HUES64 (cell line): Measurements from ENCODE around the gene SDK1.
A peak's percentile ranks its signal among the peaks of the same experiment; 100 is the strongest.

Experiments
- H3K27ac ChIP-seq: 2 replicates; pipeline ENCODE4 v1.7.0; 2013; ENCODE audit warnings: low read depth, low read length, inconsistent platforms
- H3K27me3 ChIP-seq: 2 replicates; pipeline ENCODE4 v1.6.1; 2013; ENCODE audit warnings: mild to moderate bottlenecking, low read length; ENCODE audit not compliant: insufficient read depth
- H3K36me3 ChIP-seq: 2 replicates; pipeline ENCODE4 v1.6.1; 2013; ENCODE audit warnings: mild to moderate bottlenecking, low read length; ENCODE audit not compliant: insufficient read depth
- H3K4me1 ChIP-seq: 2 replicates; pipeline ENCODE4 v1.6.1; 2013; ENCODE audit warnings: mild to moderate bottlenecking, low read length, moderate library complexity; ENCODE audit not compliant: insufficient read depth
- H3K4me3 ChIP-seq: 2 replicates; pipeline ENCODE4 v1.5.1; 2013; ENCODE audit warnings: mild to moderate bottlenecking, low read length, moderate library complexity
- H3K9ac ChIP-seq: 2 replicates; pipeline ENCODE4 v1.6.1; 2013; ENCODE audit warnings: mild to moderate bottlenecking, low read depth, low read length
- H3K9me3 ChIP-seq: 2 replicates; pipeline ENCODE4 v1.6.1; 2013; ENCODE audit warnings: low read depth, low read length; ENCODE audit not compliant: insufficient read depth
- WGBS: fragments of 150-250, 120-280 bp; methylation state at CpG from one replicate; pipeline ENCODE4 v1.1.7; 2013; ENCODE audit warnings: missing lambda C conversion rate; 5-methylcytosine and 5-hydroxymethylcytosine counted together

The SDK1 gene

GRCh38 chr7:3588341-3588740 is 287.3 kb downstream of the SDK1 start:
- 96% methylated on average over 3 of the region's 3 CpGs for WGBS
- Histone ChIP-seq H3K4me3 (no peak overlapping the region), H3K27ac (no peak overlapping the region)

GRCh38 chr7:3589752-3590151 is 288.7 kb downstream of the SDK1 start:
- WGBS: 100% methylated on average over 2 of the region's 2 CpGs
- Histone ChIP-seq H3K27ac (no peak overlapping the region), H3K4me3 (no peak overlapping the region), H3K27me3 (no peaks in the 10 kb centered on the region), H3K9me3 (no peaks in the 10 kb centered on the region), H3K9ac (no peak overlapping the region), H3K4me1 (peaks cover 27% of the 10 kb centered on the region), H3K36me3 (no peaks in the 10 kb centered on the region)

More at GRCh38 chr7:3588341-3588740, 287.3 kb downstream of the SDK1 start:
- Histone ChIP-seq H3K36me3 (no peaks in the 10 kb centered on the region), H3K9ac (no peak overlapping the region), H3K4me1 (peaks cover 27% of the 10 kb centered on the region), H3K27me3 (no peaks in the 10 kb centered on the region), H3K9me3 (no peaks in the 10 kb centered on the region)

GRCh38 chr7:3591219-3591618 is 290.2 kb downstream of the SDK1 start:
- H3K4me3 ChIP-seq: no peak overlapping the region

GRCh38 chr7:3591944-3592343 is 290.9 kb downstream of the SDK1 start:
- Histone ChIP-seq H3K4me3 (no peak overlapping the region), H3K9me3 (no peaks in the 10 kb centered on the region), H3K27me3 (no peaks in the 10 kb centered on the region), H3K4me1 (peaks cover 18% of the 10 kb centered on the region), H3K36me3 (no peaks in the 10 kb centered on the region), H3K9ac (0 out of 2 replicates have a peak overlapping the region, but pooled peaks have one; percentile 20), H3K27ac (peak overlapping the region; percentile 22; the same call in 1 of the 2 replicates)
- WGBS: 95% methylated on average over 2 of the region's 4 CpGs

More at GRCh38 chr7:3591219-3591618, 290.2 kb downstream of the SDK1 start:
- Histone ChIP-seq H3K36me3 (no peaks in the 10 kb centered on the region), H3K9ac (no peak overlapping the region), H3K4me1 (peaks cover 18% of the 10 kb centered on the region), H3K9me3 (no peaks in the 10 kb centered on the region), H3K27ac (no peak overlapping the region), H3K27me3 (no peaks in the 10 kb centered on the region)
- WGBS: 83% methylated on average over 4 of the region's 4 CpGs

- Histone ChIP-seq H3K27me3 (no peaks in the 10 kb centered on the region), H3K27ac (peak overlapping the region; percentile 22; the same call in 1 of the 2 replicates), H3K36me3 (no peaks in the 10 kb centered on the region), H3K9me3 (no peaks in the 10 kb centered on the region), H3K9ac (0 out of 2 replicates have a peak overlapping the region, but pooled peaks have one; percentile 20), H3K4me1 (peaks cover 18% of the 10 kb centered on the region), H3K4me3 (no peak overlapping the region)
- 88% methylated on average over 9 of the region's 11 CpGs for WGBS
These were observed 291.5 kb downstream of the SDK1 start for GRCh38 chr7:3592401-3593134.

GRCh38 chr7:3594901-3595300 is 293.8 kb downstream of the SDK1 start:
- WGBS: 98% methylated on average over 3 of the region's 4 CpGs
- no peak overlapping the region for H3K4me3 ChIP-seq
- no peak overlapping the region for H3K27ac ChIP-seq
- no peaks in the 10 kb centered on the region for H3K27me3 ChIP-seq
- H3K9me3 ChIP-seq: no peaks in the 10 kb centered on the region
- H3K36me3 ChIP-seq: no peaks in the 10 kb centered on the region
- peaks cover 18% of the 10 kb centered on the region for H3K4me1 ChIP-seq
- no peak overlapping the region for H3K9ac ChIP-seq

- H3K4me1 ChIP-seq: no peaks in the 10 kb centered on the region
- H3K4me3 ChIP-seq: no peak overlapping the region
- H3K27me3 ChIP-seq: no peaks in the 10 kb centered on the region
- H3K36me3 ChIP-seq: no peaks in the 10 kb centered on the region
- H3K9ac ChIP-seq: no peak overlapping the region
- H3K27ac ChIP-seq: no peak overlapping the region
- H3K9me3 ChIP-seq: no peaks in the 10 kb centered on the region
- 85% methylated on average over 7 of the region's 7 CpGs for WGBS
These were observed 297.8 kb downstream of the SDK1 start for GRCh38 chr7:3598854-3599253.

GRCh38 chr7:3605222-3605621 is 304.2 kb downstream of the SDK1 start:
- H3K27me3 ChIP-seq: no peaks in the 10 kb centered on the region
- 0 out of 2 replicates have a peak, but pooled peaks cover 2% of the 10 kb centered on the region for H3K9me3 ChIP-seq
- H3K4me1 ChIP-seq: no peaks in the 10 kb centered on the region
- no peak overlapping the region for H3K4me3 ChIP-seq
- H3K27ac ChIP-seq: no peak overlapping the region
- H3K36me3 ChIP-seq: no peaks in the 10 kb centered on the region
- 98% methylated on average over 2 of the region's 2 CpGs for WGBS
- no peak overlapping the region for H3K9ac ChIP-seq

- H3K9me3 ChIP-seq: 0 out of 2 replicates have a peak, but pooled peaks cover 2% of the 10 kb centered on the region
- whole genome bisulfite sequencing: 92% methylated on average over 4 of the region's 4 CpGs
- H3K27me3 ChIP-seq: no peaks in the 10 kb centered on the region
- H3K27ac ChIP-seq: no peak overlapping the region
- no peaks in the 10 kb centered on the region for H3K4me1 ChIP-seq
- no peaks in the 10 kb centered on the region for H3K36me3 ChIP-seq
- H3K9ac ChIP-seq: no peak overlapping the region
- no peak overlapping the region for H3K4me3 ChIP-seq
These were observed 305.4 kb downstream of the SDK1 start for GRCh38 chr7:3606436-3606835.

GRCh38 chr7:3607847-3608246 is 306.8 kb downstream of the SDK1 start:
- H3K4me3 ChIP-seq: no peak overlapping the region
- no peaks in the 10 kb centered on the region for H3K36me3 ChIP-seq
- no peaks in the 10 kb centered on the region for H3K4me1 ChIP-seq
- 0 out of 2 replicates have a peak, but pooled peaks cover 2% of the 10 kb centered on the region for H3K9me3 ChIP-seq
- 93% methylated on average over 8 of the region's 8 CpGs for WGBS
- H3K27ac ChIP-seq: no peak overlapping the region
- no peak overlapping the region for H3K9ac ChIP-seq
- H3K27me3 ChIP-seq: no peaks in the 10 kb centered on the region

- no peaks in the 10 kb centered on the region for H3K27me3 ChIP-seq
- H3K9me3 ChIP-seq: no peaks in the 10 kb centered on the region
- no peak overlapping the region for H3K9ac ChIP-seq
- H3K27ac ChIP-seq: no peak overlapping the region
- 91% methylated on average over 7 of the region's 8 CpGs for WGBS
- no peaks in the 10 kb centered on the region for H3K36me3 ChIP-seq
- H3K4me1 ChIP-seq: no peaks in the 10 kb centered on the region
- no peak overlapping the region for H3K4me3 ChIP-seq
These were observed 315.3 kb downstream of the SDK1 start for GRCh38 chr7:3616306-3616705.
